HEK293 (cell line): ENCODE measurements around the gene PROX1.

Source experiments
- BCL11B ChIP-seq: fragments of 450-650 bp; formaldehyde crosslinking; IDR thresholded peaks from 2 replicates; pipeline ENCODE4 v1.5.1; 2016; ENCODE audit warnings: low read depth, missing biosample characterization, missing genetic modification characterization
- ZFP41 ChIP-seq: fragments of 450-650 bp; formaldehyde crosslinking; IDR thresholded peaks from 2 replicates; pipeline ENCODE4 v1.5.1; 2016; ENCODE audit warnings: missing biosample characterization, missing genetic modification characterization, borderline replicate concordance
- ZNF184 ChIP-seq: fragments of 450-650 bp; IDR thresholded peaks from 2 replicates; pipeline ENCODE4 v1.5.1; 2018; ENCODE audit warnings: missing biosample characterization, mild to moderate bottlenecking, missing genetic modification characterization
- ZNF2 ChIP-seq: fragments of 450-650 bp; formaldehyde crosslinking; IDR thresholded peaks from 2 replicates; pipeline ENCODE4 v1.5.1; 2016; ENCODE audit warnings: missing biosample characterization, missing genetic modification characterization
- ZNF221 ChIP-seq: fragments of 450-650 bp; formaldehyde crosslinking; IDR thresholded peaks from 2 replicates; pipeline ENCODE4 v1.5.1; 2017; ENCODE audit warnings: missing biosample characterization, missing genetic modification characterization, borderline replicate concordance
- ZNF274 ChIP-seq, 2 experiments: fragments of 200-500 bp in 1 of 2; fragments of 450-650 bp in 1 of 2; sonication (Bioruptor generic) in 1 of 2; formaldehyde crosslinking in 1 of 2; IDR thresholded peaks; 2 replicates each; pipeline versions ENCODE4 v1.5.1 to v1.6.1; 2014 to 2016; ENCODE audit warnings: borderline replicate concordance in 1 of 2, inconsistent platforms in 1 of 2, low read length in 1 of 2, missing biosample characterization in 1 of 2, missing genetic modification characterization in 1 of 2
- ZNF324 ChIP-seq: fragments of 450-650 bp; formaldehyde crosslinking; IDR thresholded peaks from 2 replicates; pipeline ENCODE4 v1.5.1; 2016; ENCODE audit warnings: missing biosample characterization, missing genetic modification characterization
- ZNF660 ChIP-seq: fragments of 450-650 bp; IDR thresholded peaks from 2 replicates; pipeline ENCODE4 v1.5.1; 2018; ENCODE audit warnings: missing biosample characterization, mild to moderate bottlenecking, missing genetic modification characterization
- TF ChIP-seq, protein P1 (sequence below): fragments of 450-650 bp; formaldehyde crosslinking; IDR thresholded peaks from 2 replicates; pipeline ENCODE4 v1.5.1; 2016; ENCODE audit warnings: missing biosample characterization, missing genetic modification characterization
- TF ChIP-seq, protein P2 (sequence below): fragments of 450-650 bp; formaldehyde crosslinking; IDR thresholded peaks from 2 replicates; pipeline ENCODE4 v1.5.1; 2016; ENCODE audit warnings: missing biosample characterization, missing genetic modification characterization
- TF ChIP-seq, protein P3 (sequence below): fragments of 450-650 bp; formaldehyde crosslinking; IDR thresholded peaks from 2 replicates; pipeline ENCODE4 v1.5.1; 2016; ENCODE audit warnings: missing biosample characterization, missing genetic modification characterization
- TF ChIP-seq, protein P4 (sequence below): fragments of 450-650 bp; formaldehyde crosslinking; IDR thresholded peaks from 2 replicates; pipeline ENCODE4 v1.5.1; 2017; ENCODE audit warnings: missing biosample characterization, missing genetic modification characterization
- TF ChIP-seq, protein P5 (sequence below): fragments of 450-650 bp; formaldehyde crosslinking; IDR thresholded peaks from 2 replicates; pipeline ENCODE4 v1.5.1; 2016; ENCODE audit warnings: missing biosample characterization, missing genetic modification characterization
- TF ChIP-seq, protein P6 (sequence below): fragments of 450-650 bp; formaldehyde crosslinking; IDR thresholded peaks from 2 replicates; pipeline ENCODE4 v1.5.1; 2017; ENCODE audit warnings: missing biosample characterization, mild to moderate bottlenecking, missing genetic modification characterization, moderate library complexity

DNA sequence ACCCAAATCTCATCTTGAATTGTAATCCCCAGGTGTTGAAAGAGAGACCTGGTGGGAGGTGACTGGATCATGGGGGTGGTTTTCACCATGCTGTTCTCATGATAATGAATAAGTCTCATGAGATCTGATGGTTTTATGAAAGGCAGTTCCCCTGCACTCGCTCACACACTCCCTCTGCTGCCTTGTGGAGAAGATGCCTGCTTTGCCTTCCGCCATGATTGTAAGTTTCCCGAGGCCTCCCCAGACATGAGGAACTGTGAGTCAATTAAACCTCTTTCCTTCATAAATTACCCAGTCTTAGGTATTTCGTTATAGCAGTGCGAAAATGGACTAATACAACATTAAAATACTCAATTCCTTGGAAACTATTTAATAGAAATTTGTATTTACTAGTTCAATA is 99.2 kb downstream of the PROX1 start:
- TF ChIP-seq, protein P1, sequence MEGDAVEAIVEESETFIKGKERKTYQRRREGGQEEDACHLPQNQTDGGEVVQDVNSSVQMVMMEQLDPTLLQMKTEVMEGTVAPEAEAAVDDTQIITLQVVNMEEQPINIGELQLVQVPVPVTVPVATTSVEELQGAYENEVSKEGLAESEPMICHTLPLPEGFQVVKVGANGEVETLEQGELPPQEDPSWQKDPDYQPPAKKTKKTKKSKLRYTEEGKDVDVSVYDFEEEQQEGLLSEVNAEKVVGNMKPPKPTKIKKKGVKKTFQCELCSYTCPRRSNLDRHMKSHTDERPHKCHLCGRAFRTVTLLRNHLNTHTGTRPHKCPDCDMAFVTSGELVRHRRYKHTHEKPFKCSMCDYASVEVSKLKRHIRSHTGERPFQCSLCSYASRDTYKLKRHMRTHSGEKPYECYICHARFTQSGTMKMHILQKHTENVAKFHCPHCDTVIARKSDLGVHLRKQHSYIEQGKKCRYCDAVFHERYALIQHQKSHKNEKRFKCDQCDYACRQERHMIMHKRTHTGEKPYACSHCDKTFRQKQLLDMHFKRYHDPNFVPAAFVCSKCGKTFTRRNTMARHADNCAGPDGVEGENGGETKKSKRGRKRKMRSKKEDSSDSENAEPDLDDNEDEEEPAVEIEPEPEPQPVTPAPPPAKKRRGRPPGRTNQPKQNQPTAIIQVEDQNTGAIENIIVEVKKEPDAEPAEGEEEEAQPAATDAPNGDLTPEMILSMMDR (tag by site-specific recombination) = no peak
- TF ChIP-seq ZNF221 (tag by site-specific recombination) (no peak), ZNF660 (tag by site-specific recombination) (no peak), ZNF184 (no peak), ZNF274 (IDR thresholded peaks at IDR 0.05; ENCODE audit: low read length) (no peak), ZNF274 (tag by site-specific recombination; IDR thresholded peaks at IDR 0.05; ENCODE audit: borderline replicate concordance) (no peak), ZNF324 (tag by site-specific recombination) (no peak), ZFP41 (tag by site-specific recombination) (no peak), BCL11B (no peak), ZNF2 (tag by site-specific recombination) (no peak)
- TF ChIP-seq, protein P2, sequence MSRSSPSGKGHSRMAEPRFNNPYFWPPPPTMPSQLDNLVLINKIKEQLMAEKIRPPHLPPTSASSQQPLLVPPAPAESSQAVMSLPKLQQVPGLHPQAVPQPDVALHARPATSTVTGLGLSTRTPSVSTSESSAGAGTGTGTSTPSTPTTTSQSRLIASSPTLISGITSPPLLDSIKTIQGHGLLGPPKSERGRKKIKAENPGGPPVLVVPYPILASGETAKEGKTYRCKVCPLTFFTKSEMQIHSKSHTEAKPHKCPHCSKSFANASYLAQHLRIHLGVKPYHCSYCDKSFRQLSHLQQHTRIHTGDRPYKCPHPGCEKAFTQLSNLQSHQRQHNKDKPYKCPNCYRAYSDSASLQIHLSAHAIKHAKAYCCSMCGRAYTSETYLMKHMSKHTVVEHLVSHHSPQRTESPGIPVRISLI (tag by site-specific recombination) = no peak
- TF ChIP-seq, protein P3, sequence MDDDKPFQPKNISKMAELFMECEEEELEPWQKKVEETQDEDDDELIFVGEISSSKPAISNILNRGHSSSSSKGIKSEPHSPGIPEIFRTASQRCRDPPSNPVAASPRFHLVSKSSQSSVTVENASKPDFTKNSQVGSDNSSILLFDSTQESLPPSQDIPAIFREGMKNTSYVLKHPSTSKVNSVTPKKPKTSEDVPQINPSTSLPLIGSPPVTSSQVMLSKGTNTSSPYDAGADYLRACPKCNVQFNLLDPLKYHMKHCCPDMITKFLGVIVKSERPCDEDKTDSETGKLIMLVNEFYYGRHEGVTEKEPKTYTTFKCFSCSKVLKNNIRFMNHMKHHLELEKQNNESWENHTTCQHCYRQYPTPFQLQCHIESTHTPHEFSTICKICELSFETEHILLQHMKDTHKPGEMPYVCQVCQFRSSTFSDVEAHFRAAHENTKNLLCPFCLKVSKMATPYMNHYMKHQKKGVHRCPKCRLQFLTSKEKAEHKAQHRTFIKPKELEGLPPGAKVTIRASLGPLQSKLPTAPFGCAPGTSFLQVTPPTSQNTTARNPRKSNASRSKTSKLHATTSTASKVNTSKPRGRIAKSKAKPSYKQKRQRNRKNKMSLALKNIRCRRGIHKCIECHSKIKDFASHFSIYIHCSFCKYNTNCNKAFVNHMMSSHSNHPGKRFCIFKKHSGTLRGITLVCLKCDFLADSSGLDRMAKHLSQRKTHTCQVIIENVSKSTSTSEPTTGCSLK (tag by site-specific recombination) = no peak
- TF ChIP-seq, protein P4, sequence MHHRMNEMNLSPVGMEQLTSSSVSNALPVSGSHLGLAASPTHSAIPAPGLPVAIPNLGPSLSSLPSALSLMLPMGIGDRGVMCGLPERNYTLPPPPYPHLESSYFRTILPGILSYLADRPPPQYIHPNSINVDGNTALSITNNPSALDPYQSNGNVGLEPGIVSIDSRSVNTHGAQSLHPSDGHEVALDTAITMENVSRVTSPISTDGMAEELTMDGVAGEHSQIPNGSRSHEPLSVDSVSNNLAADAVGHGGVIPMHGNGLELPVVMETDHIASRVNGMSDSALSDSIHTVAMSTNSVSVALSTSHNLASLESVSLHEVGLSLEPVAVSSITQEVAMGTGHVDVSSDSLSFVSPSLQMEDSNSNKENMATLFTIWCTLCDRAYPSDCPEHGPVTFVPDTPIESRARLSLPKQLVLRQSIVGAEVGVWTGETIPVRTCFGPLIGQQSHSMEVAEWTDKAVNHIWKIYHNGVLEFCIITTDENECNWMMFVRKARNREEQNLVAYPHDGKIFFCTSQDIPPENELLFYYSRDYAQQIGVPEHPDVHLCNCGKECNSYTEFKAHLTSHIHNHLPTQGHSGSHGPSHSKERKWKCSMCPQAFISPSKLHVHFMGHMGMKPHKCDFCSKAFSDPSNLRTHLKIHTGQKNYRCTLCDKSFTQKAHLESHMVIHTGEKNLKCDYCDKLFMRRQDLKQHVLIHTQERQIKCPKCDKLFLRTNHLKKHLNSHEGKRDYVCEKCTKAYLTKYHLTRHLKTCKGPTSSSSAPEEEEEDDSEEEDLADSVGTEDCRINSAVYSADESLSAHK (tag by site-specific recombination) = no peak
- TF ChIP-seq, protein P5, sequence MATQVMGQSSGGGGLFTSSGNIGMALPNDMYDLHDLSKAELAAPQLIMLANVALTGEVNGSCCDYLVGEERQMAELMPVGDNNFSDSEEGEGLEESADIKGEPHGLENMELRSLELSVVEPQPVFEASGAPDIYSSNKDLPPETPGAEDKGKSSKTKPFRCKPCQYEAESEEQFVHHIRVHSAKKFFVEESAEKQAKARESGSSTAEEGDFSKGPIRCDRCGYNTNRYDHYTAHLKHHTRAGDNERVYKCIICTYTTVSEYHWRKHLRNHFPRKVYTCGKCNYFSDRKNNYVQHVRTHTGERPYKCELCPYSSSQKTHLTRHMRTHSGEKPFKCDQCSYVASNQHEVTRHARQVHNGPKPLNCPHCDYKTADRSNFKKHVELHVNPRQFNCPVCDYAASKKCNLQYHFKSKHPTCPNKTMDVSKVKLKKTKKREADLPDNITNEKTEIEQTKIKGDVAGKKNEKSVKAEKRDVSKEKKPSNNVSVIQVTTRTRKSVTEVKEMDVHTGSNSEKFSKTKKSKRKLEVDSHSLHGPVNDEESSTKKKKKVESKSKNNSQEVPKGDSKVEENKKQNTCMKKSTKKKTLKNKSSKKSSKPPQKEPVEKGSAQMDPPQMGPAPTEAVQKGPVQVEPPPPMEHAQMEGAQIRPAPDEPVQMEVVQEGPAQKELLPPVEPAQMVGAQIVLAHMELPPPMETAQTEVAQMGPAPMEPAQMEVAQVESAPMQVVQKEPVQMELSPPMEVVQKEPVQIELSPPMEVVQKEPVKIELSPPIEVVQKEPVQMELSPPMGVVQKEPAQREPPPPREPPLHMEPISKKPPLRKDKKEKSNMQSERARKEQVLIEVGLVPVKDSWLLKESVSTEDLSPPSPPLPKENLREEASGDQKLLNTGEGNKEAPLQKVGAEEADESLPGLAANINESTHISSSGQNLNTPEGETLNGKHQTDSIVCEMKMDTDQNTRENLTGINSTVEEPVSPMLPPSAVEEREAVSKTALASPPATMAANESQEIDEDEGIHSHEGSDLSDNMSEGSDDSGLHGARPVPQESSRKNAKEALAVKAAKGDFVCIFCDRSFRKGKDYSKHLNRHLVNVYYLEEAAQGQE = no peak
- TF ChIP-seq, protein P6, sequence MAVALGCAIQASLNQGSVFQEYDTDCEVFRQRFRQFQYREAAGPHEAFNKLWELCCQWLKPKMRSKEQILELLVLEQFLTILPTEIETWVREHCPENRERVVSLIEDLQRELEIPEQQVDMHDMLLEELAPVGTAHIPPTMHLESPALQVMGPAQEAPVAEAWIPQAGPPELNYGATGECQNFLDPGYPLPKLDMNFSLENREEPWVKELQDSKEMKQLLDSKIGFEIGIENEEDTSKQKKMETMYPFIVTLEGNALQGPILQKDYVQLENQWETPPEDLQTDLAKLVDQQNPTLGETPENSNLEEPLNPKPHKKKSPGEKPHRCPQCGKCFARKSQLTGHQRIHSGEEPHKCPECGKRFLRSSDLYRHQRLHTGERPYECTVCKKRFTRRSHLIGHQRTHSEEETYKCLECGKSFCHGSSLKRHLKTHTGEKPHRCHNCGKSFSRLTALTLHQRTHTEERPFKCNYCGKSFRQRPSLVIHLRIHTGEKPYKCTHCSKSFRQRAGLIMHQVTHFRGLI (tag by site-specific recombination) = no peak
